Mesodermal cell (in vitro differentiated cells): Measurements from ENCODE around the gene RMDN3. TPM values are rescaled to one million over a fixed set of nuclear protein-coding genes. Genes with fewer than 3 reads are reported as not detected.

Experiments used
- H3K27ac ChIP-seq: 2 replicates; pipeline ENCODE4 v1.7.0; 2013; ENCODE audit warnings: mild to moderate bottlenecking, low read depth, low read length, moderate library complexity; ENCODE audit not compliant: severe bottlenecking
- H3K36me3 ChIP-seq: 2 replicates; pipeline ENCODE4 v1.7.1; 2013; ENCODE audit warnings: mild to moderate bottlenecking, low read length, moderate library complexity; ENCODE audit not compliant: control insufficient read depth, insufficient read depth
- H3K4me1 ChIP-seq: one replicate; pipeline ENCODE4 v1.7.1; 2013; ENCODE audit warnings: mild to moderate bottlenecking, low read length; ENCODE audit not compliant: insufficient read depth, control insufficient read depth, poor library complexity, severe bottlenecking
- H3K4me3 ChIP-seq: 2 replicates; pipeline ENCODE4 v1.7.0; 2013; ENCODE audit warnings: low read length, control low read depth, mild to moderate bottlenecking; ENCODE audit not compliant: insufficient read depth, poor library complexity, severe bottlenecking; ENCODE audit errors: extremely low read depth
- H3K9me3 ChIP-seq: 2 replicates; pipeline ENCODE4 v1.7.1; 2013; ENCODE audit warnings: mild to moderate bottlenecking, low read length, moderate library complexity; ENCODE audit not compliant: control insufficient read depth
- WGBS, 2 experiments: methylation state at CpG; one replicate each; pipeline ENCODE4 v1.1.5; 2013; ENCODE audit warnings: missing lambda C conversion rate in 2 of 2; ENCODE audit not compliant: insufficient coverage in 2 of 2; 5-methylcytosine and 5-hydroxymethylcytosine counted together
- polyA plus RNA-seq, 2 experiments: library from polyadenylated mRNA; stranded (reverse); fragments of 50-300 nt; gene quantifications; one replicate each; pipeline ENCODE4 v1.2.3, GENCODE V29; 2013

RMDN3 gene
- polyA plus RNA-seq (2013, experiment 1 of 2), result 21.5 TPM
- polyA plus RNA-seq (2013, experiment 2 of 2), result 19.2 TPM

- Histone ChIP-seq H3K4me3 (peak within 1 kb of the TSS; percentile 92), H3K9me3 (no peaks in the 10 kb centered on the region), H3K36me3 (peaks cover 20% of the 10 kb centered on the region), H3K27ac (peak within 1 kb of the TSS; percentile 78), H3K4me1 (no peaks in the 10 kb centered on the region)
- WGBS, 2 experiments, result 1% methylated on average over 40 to 51 of the region's 66 CpGs
These were observed at the start of gene RMDN3 for GRCh38 chr15:40754883-40755811. RMDN3 (minus strand) TSS chr15:40755254; CDS start chr15:40754783, 471 bp downstream.

GRCh38 chr15:40803688-40804087 lies 48.6 kb upstream of the RMDN3 start:
- H3K9me3 ChIP-seq, result no peaks in the 10 kb centered on the region
- H3K4me1 ChIP-seq, result peaks cover 7% of the 10 kb centered on the region
- H3K27ac ChIP-seq, result no peak overlapping the region
- WGBS, 2 experiments, result 86% methylated on average over 1 of the region's 1 CpG; no CpG with 5 or more reads in 1 of the 2 experiments
- H3K36me3 ChIP-seq, result peaks cover 30% of the 10 kb centered on the region
- H3K4me3 ChIP-seq, result no peak overlapping the region

DNA sequence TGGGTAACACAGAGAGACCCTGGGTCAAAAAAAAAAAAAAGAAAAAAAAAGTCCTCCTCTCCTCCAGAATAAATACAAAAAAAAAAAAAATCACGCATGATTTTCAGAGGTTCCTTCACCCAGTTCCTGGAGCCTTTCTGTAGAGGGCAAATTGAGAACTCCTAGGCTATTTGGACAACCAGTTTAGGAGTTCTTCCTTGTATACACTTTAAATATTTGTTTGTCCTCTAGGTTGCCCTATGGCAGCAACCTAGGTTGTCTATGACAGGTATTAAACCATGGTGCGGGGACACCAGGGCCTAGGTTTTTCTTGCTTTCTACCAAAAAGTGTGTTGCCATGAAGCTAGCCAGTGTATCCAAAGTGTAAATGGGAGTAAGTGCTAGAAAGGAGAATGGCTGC lies 48.0 kb upstream of the RMDN3 start:
- Histone ChIP-seq H3K36me3 (peaks cover 29% of the 10 kb centered on the region), H3K4me3 (no peak overlapping the region), H3K9me3 (no peaks in the 10 kb centered on the region), H3K27ac (no peak overlapping the region), H3K4me1 (peaks cover 9% of the 10 kb centered on the region)
- 100% methylated on average over 1 of the region's 2 CpGs for WGBS, 2 experiments

- H3K27ac ChIP-seq, result no peak overlapping the region
- peaks cover 26% of the 10 kb centered on the region for H3K36me3 ChIP-seq
- H3K4me3 ChIP-seq, result no peak overlapping the region
- H3K4me1 ChIP-seq, result peaks cover 6% of the 10 kb centered on the region
- H3K9me3 ChIP-seq, result no peaks in the 10 kb centered on the region
- WGBS, 2 experiments, result 94 to 100% methylated on average over 2 of the region's 3 CpGs
These were observed 44.5 kb upstream of the RMDN3 start for GRCh38 chr15:40799523-40799922.

DNA sequence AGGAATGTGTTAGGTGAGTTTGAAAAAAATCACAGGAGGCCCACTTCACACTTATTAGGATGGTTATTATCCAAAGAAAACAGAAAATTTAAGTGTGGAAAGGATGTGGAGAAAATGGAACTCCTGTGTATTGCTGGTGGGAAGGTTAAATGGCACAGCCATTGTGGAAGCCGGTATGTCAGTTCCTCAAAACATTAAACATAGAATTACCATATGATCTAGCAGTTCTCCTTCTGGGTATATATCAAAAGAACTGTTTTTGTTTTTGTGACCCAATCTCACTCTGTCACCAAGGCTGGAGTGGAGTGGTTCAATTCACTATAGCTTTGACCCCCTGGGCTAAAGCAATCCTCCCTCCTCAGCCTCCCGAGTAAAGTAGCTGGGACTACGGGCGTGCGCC lies 41.5 kb upstream of the RMDN3 start:
- Histone ChIP-seq H3K9me3 (no peaks in the 10 kb centered on the region), H3K4me1 (peaks cover 6% of the 10 kb centered on the region), H3K36me3 (peaks cover 18% of the 10 kb centered on the region), H3K27ac (no peak overlapping the region), H3K4me3 (no peak overlapping the region)
- 91% methylated on average over 4 of the region's 5 CpGs; no CpG with 5 or more reads in 1 of the 2 experiments for WGBS, 2 experiments

- Histone ChIP-seq H3K36me3 (peaks cover 14% of the 10 kb centered on the region), H3K27ac (no peak overlapping the region), H3K9me3 (no peaks in the 10 kb centered on the region), H3K4me1 (peaks cover 6% of the 10 kb centered on the region), H3K4me3 (no peak overlapping the region)
- 79 to 92% methylated on average over 1 of the region's 2 CpGs for WGBS, 2 experiments
These were observed 41.0 kb upstream of the RMDN3 start for GRCh38 chr15:40796041-40796440.

DNA sequence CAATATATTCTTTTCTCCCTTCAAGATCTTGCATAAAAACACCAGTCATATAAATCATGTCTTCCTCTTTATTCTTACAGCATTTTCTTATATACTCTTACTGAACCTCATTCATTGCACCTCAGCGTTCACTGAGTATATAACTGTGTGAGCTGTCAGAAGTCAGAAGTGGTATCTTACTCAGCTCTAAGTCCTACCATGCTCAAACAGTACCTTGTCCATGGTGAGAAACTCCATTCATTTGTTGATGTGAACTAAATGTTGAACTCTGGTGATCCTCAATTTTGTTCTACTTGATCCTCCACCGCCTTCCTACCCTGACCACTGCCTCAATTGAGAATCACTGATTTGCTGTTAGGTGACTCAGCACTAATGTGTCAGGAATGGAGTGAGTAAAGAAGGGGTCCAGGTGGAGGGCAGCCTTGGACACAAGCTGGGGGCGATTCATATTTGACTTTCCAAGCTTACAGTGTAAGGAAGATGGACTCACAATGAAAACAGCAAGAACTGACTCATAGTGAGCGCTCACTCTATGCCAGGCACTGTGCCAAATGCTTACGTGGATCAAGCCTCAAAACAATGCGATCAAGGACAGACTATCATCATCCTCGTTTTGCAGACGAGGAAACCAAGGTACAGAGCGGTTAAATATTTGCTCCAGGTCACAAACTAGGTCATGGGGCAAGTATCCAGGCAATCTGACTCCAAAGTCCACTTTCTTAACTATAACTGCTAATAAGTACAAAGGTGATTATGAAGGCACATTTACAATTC lies 38.3 kb upstream of the RMDN3 start:
- no peaks in the 10 kb centered on the region for H3K4me1 ChIP-seq
- no peak overlapping the region for H3K27ac ChIP-seq
- 96% methylated on average over 6 to 7 of the region's 9 CpGs for WGBS, 2 experiments
- H3K9me3 ChIP-seq, result no peaks in the 10 kb centered on the region
- H3K36me3 ChIP-seq, result peaks cover 14% of the 10 kb centered on the region
- H3K4me3 ChIP-seq, result no peak overlapping the region

DNA sequence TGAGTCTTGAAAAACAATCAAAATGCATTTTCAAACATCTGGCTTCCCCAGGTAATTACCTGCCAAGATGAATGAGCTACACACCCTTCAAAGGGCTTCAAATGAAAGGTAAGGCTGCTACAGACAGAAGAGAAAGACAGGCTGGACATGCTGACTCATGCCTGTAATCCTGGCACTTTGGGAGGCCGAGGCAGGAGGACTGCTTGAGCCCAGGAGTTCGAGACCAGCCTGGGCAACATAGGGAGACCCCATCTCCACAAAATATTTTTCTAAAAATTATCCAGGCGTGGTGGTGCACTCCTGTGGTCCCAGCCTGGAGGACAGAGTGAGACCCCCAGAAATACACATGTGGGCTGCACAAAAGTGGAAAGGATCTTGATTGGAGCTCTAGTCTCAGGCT lies 37.3 kb upstream of the RMDN3 start:
- Histone ChIP-seq H3K36me3 (peaks cover 14% of the 10 kb centered on the region), H3K4me3 (no peak overlapping the region), H3K4me1 (no peaks in the 10 kb centered on the region), H3K9me3 (no peaks in the 10 kb centered on the region), H3K27ac (no peak overlapping the region)
- WGBS, 2 experiments, result 60 to 100% methylated on average over 1 to 2 of the region's 3 CpGs

- no CpG with 5 or more reads among the region's 3 CpGs for WGBS, 2 experiments
- no peaks in the 10 kb centered on the region for H3K9me3 ChIP-seq
- H3K4me1 ChIP-seq, result no peaks in the 10 kb centered on the region
- H3K4me3 ChIP-seq, result no peak overlapping the region
- no peak overlapping the region for H3K27ac ChIP-seq
- H3K36me3 ChIP-seq, result peaks cover 21% of the 10 kb centered on the region
These were observed 35.7 kb upstream of the RMDN3 start for GRCh38 chr15:40790718-40791117.

DNA sequence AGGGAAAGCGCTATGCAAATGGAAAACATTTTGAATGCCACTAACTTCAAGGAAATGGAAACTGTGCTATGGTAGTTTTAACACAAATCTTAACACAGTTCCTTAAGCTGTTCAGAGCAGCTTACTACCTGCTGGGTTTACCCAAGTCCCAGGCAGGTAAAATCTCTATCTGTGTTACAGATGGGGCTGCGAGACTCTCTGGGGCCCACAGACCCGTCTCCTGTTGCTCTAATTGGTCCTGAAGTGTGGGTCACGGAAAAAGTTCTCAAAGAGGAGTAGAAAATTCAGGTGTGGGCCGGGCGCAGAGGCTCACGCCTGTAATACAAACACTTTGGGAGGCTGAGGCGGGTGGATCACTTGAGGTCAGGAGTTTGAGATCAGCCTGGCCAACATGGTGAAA lies 34.9 kb upstream of the RMDN3 start:
- Histone ChIP-seq H3K4me1 (no peaks in the 10 kb centered on the region), H3K36me3 (peaks cover 21% of the 10 kb centered on the region), H3K27ac (no peak overlapping the region), H3K4me3 (no peak overlapping the region), H3K9me3 (no peaks in the 10 kb centered on the region)
- WGBS, 2 experiments, result 83 to 94% methylated on average over 7 of the region's 8 CpGs
